ENCODE data around the gene GALC.

The GALC gene

GRCh38 chr14:87955501-87955900 is 37.5 kb downstream of the GALC start:
- no peak overlapping the region for H3K4me3 ChIP-seq (ENCODE audit: low read length)
- TF ChIP-seq ZNF274 (IDR thresholded peaks at IDR 0.05; ENCODE audit: low read depth, low read length), result no peak

GRCh38 chr14:87952307-87953094 is 40.5 kb downstream of the GALC start:
- no peak overlapping the region for H3K4me3 ChIP-seq (ENCODE audit: low read length)
- no peak for TF ChIP-seq ZNF274 (IDR thresholded peaks at IDR 0.05; ENCODE audit: low read depth, low read length)

- TF ChIP-seq ZNF274 (IDR thresholded peaks at IDR 0.05; ENCODE audit: low read depth, low read length), result no peak
- no peak overlapping the region for H3K4me3 ChIP-seq (ENCODE audit: low read length)
Measured at GRCh38 chr14:87944987-87945604, 47.9 kb downstream of the GALC start.

DNA sequence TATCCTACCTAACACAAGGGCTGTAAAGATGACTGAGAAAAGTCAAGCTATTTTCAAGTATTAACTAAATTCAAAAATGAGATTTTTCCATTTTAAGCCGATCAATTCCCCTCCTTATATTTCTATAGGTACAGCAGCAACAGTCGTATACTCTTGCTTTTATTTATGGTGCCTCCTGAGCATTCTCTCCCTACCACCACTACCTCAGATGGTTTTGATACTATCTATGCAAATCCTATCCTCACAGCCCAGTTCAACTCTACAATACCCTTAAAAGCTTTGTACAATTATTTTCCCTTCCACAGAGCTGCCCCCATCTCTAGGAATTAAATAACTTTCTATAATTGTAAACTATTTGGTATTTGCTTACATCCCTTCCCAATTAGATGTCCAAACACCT is 52.1 kb downstream of the GALC start:
- TF ChIP-seq ZNF274 (IDR thresholded peaks at IDR 0.05; ENCODE audit: low read depth, low read length), result no peak
- no peak overlapping the region for H3K4me3 ChIP-seq (ENCODE audit: low read length)

DNA sequence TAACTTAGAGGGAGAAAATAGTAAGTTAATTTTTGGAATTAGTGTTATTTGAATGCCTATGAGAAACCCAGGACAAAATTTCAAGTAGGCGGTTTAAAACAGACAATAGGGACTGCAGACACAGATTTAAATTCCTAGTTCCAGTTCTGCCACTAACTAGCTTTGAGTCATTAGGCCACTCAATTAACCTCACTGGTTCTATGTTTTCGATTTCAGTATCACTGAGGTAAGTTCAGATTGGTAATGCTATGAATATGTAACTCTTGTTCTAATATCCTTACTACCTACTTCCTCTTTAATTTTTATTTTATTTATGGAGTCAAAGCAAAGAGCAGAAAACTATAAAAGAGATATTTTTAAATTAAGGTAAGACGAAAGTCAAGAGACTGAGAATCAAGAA is 52.6 kb downstream of the GALC start:
- H3K4me3 ChIP-seq (ENCODE audit: low read length), result no peak overlapping the region
- no peak for TF ChIP-seq ZNF274 (IDR thresholded peaks at IDR 0.05; ENCODE audit: low read depth, low read length)

GRCh38 chr14:87935886-87936285 is 57.1 kb downstream of the GALC start:
- H3K4me3 ChIP-seq (ENCODE audit: low read length), result no peak overlapping the region
- no peak for TF ChIP-seq ZNF274 (IDR thresholded peaks at IDR 0.05; ENCODE audit: low read depth, low read length)

GRCh38 chr14:87935081-87935828 is 57.7 kb downstream of the GALC start:
- H3K4me3 ChIP-seq (ENCODE audit: low read length), result no peak overlapping the region
- no peak for TF ChIP-seq ZNF274 (IDR thresholded peaks at IDR 0.05; ENCODE audit: low read depth, low read length)

GRCh38 chr14:87934185-87934584 is 58.8 kb downstream of the GALC start:
- no peak for TF ChIP-seq ZNF274 (IDR thresholded peaks at IDR 0.05; ENCODE audit: low read depth, low read length)
- H3K4me3 ChIP-seq (ENCODE audit: low read length), result no peak overlapping the region

GRCh38 chr14:87916886-87917275 is 76.1 kb downstream of the GALC start:
- TF ChIP-seq ZNF274 (IDR thresholded peaks at IDR 0.05; ENCODE audit: low read depth, low read length), result no peak

GRCh38 chr14:87916103-87916885 is 76.7 kb downstream of the GALC start:
- no peak overlapping the region for H3K4me3 ChIP-seq (ENCODE audit: low read length)
- no peak for TF ChIP-seq ZNF274 (IDR thresholded peaks at IDR 0.05; ENCODE audit: low read depth, low read length)

More at GRCh38 chr14:87916886-87917275, 76.1 kb downstream of the GALC start:
- no peak overlapping the region for H3K4me3 ChIP-seq (ENCODE audit: low read length)

- no peak overlapping the region for H3K4me3 ChIP-seq (ENCODE audit: low read length)
- TF ChIP-seq ZNF274 (IDR thresholded peaks at IDR 0.05; ENCODE audit: low read depth, low read length), result no peak
Measured at GRCh38 chr14:87908550-87908949, 84.4 kb downstream of the GALC start.

DNA sequence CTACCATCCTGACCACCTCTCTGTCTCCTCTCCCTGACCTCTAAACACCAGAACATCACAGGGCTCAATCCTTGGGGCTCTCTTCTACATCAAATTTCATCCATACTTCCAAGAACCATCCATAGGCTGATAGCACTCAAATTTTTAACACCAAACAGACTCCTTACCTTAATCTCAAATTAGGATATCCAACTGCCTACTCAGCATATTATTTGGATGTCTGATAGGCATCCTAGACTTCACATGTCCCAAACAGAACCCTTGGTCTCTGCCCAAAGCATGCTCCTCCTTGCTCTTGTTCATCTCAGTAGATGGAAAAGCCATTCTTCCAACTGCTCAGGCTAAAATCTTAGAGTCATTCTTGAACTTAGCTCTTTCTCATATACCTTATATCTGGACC is 91.3 kb downstream of the GALC start:
- no peak overlapping the region for H3K4me3 ChIP-seq (ENCODE audit: low read length)
- no peak for TF ChIP-seq ZNF274 (IDR thresholded peaks at IDR 0.05; ENCODE audit: low read depth, low read length)

- no peak for TF ChIP-seq ZNF274 (IDR thresholded peaks at IDR 0.05; ENCODE audit: low read depth, low read length)
- H3K4me3 ChIP-seq (ENCODE audit: low read length), result no peak overlapping the region
Measured at GRCh38 chr14:87901236-87901635, 91.7 kb downstream of the GALC start.

GRCh38 chr14:87899228-87899627 is 93.8 kb downstream of the GALC start:
- no peak overlapping the region for H3K4me3 ChIP-seq (ENCODE audit: low read length)
- no peak for TF ChIP-seq ZNF274 (IDR thresholded peaks at IDR 0.05; ENCODE audit: low read depth, low read length)
